ENCODE measurements around the gene NAT16.
"Not testable (repeated sequence)": the region's sequence is repeated elsewhere in the genome, so short reads cannot be mapped to it uniquely, and the experiment has no call there.

NAT16 gene

DNA sequence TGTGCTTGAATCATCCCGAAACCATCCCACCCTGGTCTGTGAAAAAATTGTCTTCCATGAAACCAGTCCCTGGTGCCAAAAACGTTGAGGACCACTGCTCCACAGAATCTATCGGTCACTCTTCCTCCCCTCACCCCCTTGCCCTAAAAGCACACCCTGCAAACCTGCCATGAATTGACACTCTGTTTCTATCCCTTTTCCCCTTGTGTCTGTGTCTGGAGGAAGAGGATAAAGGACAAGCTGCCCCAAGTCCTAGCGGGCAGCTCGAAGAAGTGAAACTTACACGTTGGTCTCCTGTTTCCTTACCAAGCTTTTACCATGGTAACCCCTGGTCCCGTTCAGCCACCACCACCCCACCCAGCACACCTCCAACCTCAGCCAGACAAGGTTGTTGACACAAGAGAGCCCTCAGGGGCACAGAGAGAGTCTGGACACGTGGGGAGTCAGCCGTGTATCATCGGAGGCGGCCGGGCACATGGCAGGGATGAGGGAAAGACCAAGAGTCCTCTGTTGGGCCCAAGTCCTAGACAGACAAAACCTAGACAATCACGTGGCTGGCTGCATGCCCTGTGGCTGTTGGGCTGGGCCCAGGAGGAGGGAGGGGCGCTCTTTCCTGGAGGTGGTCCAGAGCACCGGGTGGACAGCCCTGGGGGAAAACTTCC is 54.0 kb downstream of the NAT16 start:
- no peak for DNase-seq

- DNase-seq = no peak
These were observed 55.6 kb downstream of the NAT16 start for GRCh38 chr7:101124376-101125056.

- DNase-seq = no peak
These were observed 56.4 kb downstream of the NAT16 start for GRCh38 chr7:101123703-101124068.

- no peak for DNase-seq
These were observed 57.0 kb downstream of the NAT16 start for GRCh38 chr7:101122933-101123702.

- DNase-seq = no peak
These were observed 57.8 kb downstream of the NAT16 start for GRCh38 chr7:101121991-101122932.

- DNase-seq = not testable (repeated sequence)
These were observed 58.5 kb downstream of the NAT16 start for GRCh38 chr7:101121631-101121990.
